Measurements from ENCODE around the gene OR5AP2. TPM values are rescaled to one million over a fixed set of nuclear protein-coding genes. Genes with fewer than 3 reads are reported as not detected.
"Not testable (repeated sequence)": the region's sequence is repeated elsewhere in the genome, so short reads cannot be mapped to it uniquely, and the experiment has no call there.

The OR5AP2 gene
- polyA plus RNA-seq, result not detected in 2 replicates
- not detected in 2 replicates for polyA minus RNA-seq

DNA sequence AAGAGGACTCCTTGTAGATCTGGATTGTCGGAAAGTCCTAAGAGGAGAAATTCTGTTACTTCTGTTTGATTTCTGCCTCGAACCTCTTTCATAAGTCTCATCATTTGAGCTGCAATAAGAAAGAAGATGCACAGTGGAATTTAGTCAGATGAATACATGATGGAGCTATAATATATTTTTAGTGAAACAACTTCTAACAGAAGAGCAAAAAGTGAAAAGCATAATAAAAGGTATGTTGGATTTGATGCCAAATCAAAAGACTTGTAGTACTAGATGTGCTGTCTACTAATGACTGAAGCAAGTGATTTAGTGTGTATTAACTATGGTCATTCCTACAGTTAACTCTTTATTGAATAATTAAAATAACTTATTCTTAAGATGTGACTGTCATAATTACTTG, at the start of gene OR5AP2:
OR5AP2 (minus strand) TSS at position 101 of the 400 bp plus-strand sequence; CDS start at position 101, 0 bp downstream.
- H3K36me3 ChIP-seq (ENCODE audit: insufficient read depth, low read length), result no peaks in the 10 kb centered on the region
- TF ChIP-seq RAD21 (conservative IDR thresholded peaks at IDR 0.05), result no peak
- no peak for TF ChIP-seq EP300 (conservative IDR thresholded peaks at IDR 0.05; ENCODE audit: poor library complexity, severe bottlenecking)
- TF ChIP-seq SMC3 (conservative IDR thresholded peaks at IDR 0.05; ENCODE audit: poor library complexity), result no peak
- no peak for TF ChIP-seq TAF1 (IDR thresholded peaks at IDR 0.05; ENCODE audit: low read depth)
- TF ChIP-seq MXI1 (conservative IDR thresholded peaks at IDR 0.05; ENCODE audit: poor library complexity, severe bottlenecking), result no peak
- no peak within 1 kb of the TSS for H3K4me3 ChIP-seq (ENCODE audit: low read length)
- H3K9ac ChIP-seq (ENCODE audit: low read length), result no peak within 1 kb of the TSS
- H3K27ac ChIP-seq (ENCODE audit: low read length), result no peak within 1 kb of the TSS
- H3K4me2 ChIP-seq (ENCODE audit: low read length), result no peak within 1 kb of the TSS
- no peaks in the 10 kb centered on the region for H3K9me2 ChIP-seq (ENCODE audit: insufficient read depth, low read length)
- H3F3A ChIP-seq (ENCODE audit: insufficient read depth, low read length, poor library complexity, severe bottlenecking), result no peaks in the 10 kb centered on the region
- no peaks in the 10 kb centered on the region for H4K20me1 ChIP-seq (ENCODE audit: insufficient read depth)
- no peaks in the 10 kb centered on the region for H3K9me3 ChIP-seq (ENCODE audit: low read length)
- no peaks in the 10 kb centered on the region for H3K27me3 ChIP-seq (ENCODE audit: insufficient read depth, low read depth, low read length)
- H2AFZ ChIP-seq (ENCODE audit: low read depth, low read length), result no peak within 1 kb of the TSS
- no peaks in the 10 kb centered on the region for H3K79me2 ChIP-seq (replicated peaks; ENCODE audit: insufficient read depth, low read length)

GRCh38 chr11:56691179-56691578, 48.9 kb upstream of the OR5AP2 start:
- H3K9me2 ChIP-seq (ENCODE audit: insufficient read depth, low read length); H3K36me3 ChIP-seq (ENCODE audit: insufficient read depth, low read length); H3K79me2 ChIP-seq (replicated peaks; ENCODE audit: insufficient read depth, low read length); H3K27me3 ChIP-seq (ENCODE audit: insufficient read depth, low read depth, low read length); H3K9me3 ChIP-seq (ENCODE audit: low read length); H3K9ac ChIP-seq (ENCODE audit: low read length); H2AFZ ChIP-seq (ENCODE audit: low read depth, low read length); H3K4me3 ChIP-seq (ENCODE audit: low read length); H3F3A ChIP-seq (ENCODE audit: insufficient read depth, low read length, poor library complexity, severe bottlenecking); H3K27ac ChIP-seq (ENCODE audit: low read length); H3K4me2 ChIP-seq (ENCODE audit: low read length); H4K20me1 ChIP-seq (ENCODE audit: insufficient read depth): not testable (repeated sequence)

- H2AFZ ChIP-seq (ENCODE audit: low read depth, low read length), result no peak overlapping the region
- H3F3A ChIP-seq (ENCODE audit: insufficient read depth, low read length, poor library complexity, severe bottlenecking), result no peaks in the 10 kb centered on the region
- H3K9me2 ChIP-seq (ENCODE audit: insufficient read depth, low read length), result no peaks in the 10 kb centered on the region
- H3K27ac ChIP-seq (ENCODE audit: low read length), result no peak overlapping the region
- TF ChIP-seq TAF1 (IDR thresholded peaks at IDR 0.05; ENCODE audit: low read depth), result no peak
- TF ChIP-seq RAD21 (conservative IDR thresholded peaks at IDR 0.05), result no peak
- peak; percentile 46 for TF ChIP-seq POLR2AphosphoS5 (IDR thresholded peaks at IDR 0.05)
- TF ChIP-seq SMC3 (conservative IDR thresholded peaks at IDR 0.05; ENCODE audit: poor library complexity), result no peak
- TF ChIP-seq EP300 (conservative IDR thresholded peaks at IDR 0.05; ENCODE audit: poor library complexity, severe bottlenecking), result peak; percentile 69
- TF ChIP-seq CTCF (IDR thresholded peaks at IDR 0.05; ENCODE audit: poor library complexity, severe bottlenecking), result no peak
- no peak for TF ChIP-seq EZH2 (IDR thresholded peaks at IDR 0.05; ENCODE audit: borderline replicate concordance, insufficient read depth, low read length, poor library complexity, severe bottlenecking)
- TF ChIP-seq REST (IDR thresholded peaks at IDR 0.05; ENCODE audit: borderline replicate concordance), result no peak
- no peak for TF ChIP-seq MXI1 (conservative IDR thresholded peaks at IDR 0.05; ENCODE audit: poor library complexity, severe bottlenecking)
- H3K36me3 ChIP-seq (ENCODE audit: insufficient read depth, low read length), result no peaks in the 10 kb centered on the region
- H3K4me3 ChIP-seq (ENCODE audit: low read length), result no peak overlapping the region
- no peak overlapping the region for H3K9ac ChIP-seq (ENCODE audit: low read length)
- no peaks in the 10 kb centered on the region for H3K79me2 ChIP-seq (replicated peaks; ENCODE audit: insufficient read depth, low read length)
- H3K27me3 ChIP-seq (ENCODE audit: insufficient read depth, low read depth, low read length), result no peaks in the 10 kb centered on the region
- no peak overlapping the region for H3K4me2 ChIP-seq (ENCODE audit: low read length)
- no peaks in the 10 kb centered on the region for H4K20me1 ChIP-seq (ENCODE audit: insufficient read depth)
- no peaks in the 10 kb centered on the region for H3K9me3 ChIP-seq (ENCODE audit: low read length)
Observed at GRCh38 chr11:56688554-56689100, 46.4 kb upstream of the OR5AP2 start.

Measured in neural cell (in vitro differentiated cells).